ENCODE data around the gene SMARCC2. TPM values are rescaled to one million over a fixed set of nuclear protein-coding genes. Genes with fewer than 3 reads are reported as not detected.

Gene SMARCC2
- total and polyA plus RNA-seq, 9 of the 15 experiments (the other 6 are each of a cell fraction or from before 2014, with no cell fraction given), result 11.9 to 86.0 (median 36.6) TPM

- TF ChIP-seq TGIF2 (CRISPR knock-in tag; IDR thresholded peaks at IDR 0.05), result no peak
- TF ChIP-seq STAG1 (CRISPR knock-in tag; IDR thresholded peaks at IDR 0.05; ENCODE audit: borderline replicate concordance), result no peak
- no peak for TF ChIP-seq NR2C1 (IDR thresholded peaks at IDR 0.05)
- peak; percentile 13; the same call in 1 of the 2 replicates for TF ChIP-seq NR2C1 (tag; IDR thresholded peaks at IDR 0.05)
- TF ChIP-seq SAFB (IDR thresholded peaks at IDR 0.05; ENCODE audit: borderline replicate concordance, low read depth, low read length), result no peak
- TF ChIP-seq FOXA1 (IDR thresholded peaks at IDR 0.05; ENCODE audit: borderline replicate concordance), result peak; percentile 88
- TF ChIP-seq ZBTB43 (CRISPR knock-in tag; IDR thresholded peaks at IDR 0.05), result no peak
- no peak; the same call in 1 of the 2 replicates for TF ChIP-seq ZNF592 (IDR thresholded peaks at IDR 0.05)
- TF ChIP-seq TCF7 (IDR thresholded peaks at IDR 0.05; ENCODE audit: borderline replicate concordance), result no peak
- no peak for TF ChIP-seq GABPB2 (CRISPR knock-in tag; conservative IDR thresholded peaks at IDR 0.05)
- no peak for TF ChIP-seq HOXB6 (CRISPR knock-in tag; IDR thresholded peaks at IDR 0.05; ENCODE audit: borderline replicate concordance)
- TF ChIP-seq TBL1XR1 (IDR thresholded peaks at IDR 0.05; ENCODE audit: low read length in 2 of 2), result peak in 1 of 2 experiments; percentile 94; a peak in 2 of 4 replicates
- no peak for TF ChIP-seq E2F3 (CRISPR knock-in tag; IDR thresholded peaks at IDR 0.05)
- TF ChIP-seq GATAD2B (IDR thresholded peaks at IDR 0.05; ENCODE audit: borderline replicate concordance), result peak; percentile 85; the same call in 1 of the 2 replicates
- TF ChIP-seq ID3 (CRISPR knock-in tag; IDR thresholded peaks at IDR 0.05), result no peak
- TF ChIP-seq ID3 (tag; IDR thresholded peaks at IDR 0.05), result no peak
- no peak for TF ChIP-seq HCFC1 (IDR thresholded peaks at IDR 0.05; ENCODE audit: low read depth, low read length)
- TF ChIP-seq SLC30A9 (CRISPR knock-in tag; IDR thresholded peaks at IDR 0.05), result no peak
- TF ChIP-seq ZNF586 (CRISPR knock-in tag; conservative IDR thresholded peaks at IDR 0.05), result no peak
Observed at GRCh38 chr12:56126732-56127239, 62.5 kb downstream of the SMARCC2 start (continued).

All from K562 (cell line).